Medulla oblongata (tissue), 1 donor: Measurements from ENCODE around the gene NCLN.
A peak's percentile ranks its signal among the peaks of the same experiment; 100 is the strongest.
"Not testable (repeated sequence)": the region's sequence is repeated elsewhere in the genome, so short reads cannot be mapped to it uniquely, and the experiment has no call there.

Experiments
- DNase-seq: peaks from one replicate; pipeline ENCODE4 v3.0.0-alpha.2; 2015; ENCODE audit errors: extremely low spot score

Gene NCLN

DNA sequence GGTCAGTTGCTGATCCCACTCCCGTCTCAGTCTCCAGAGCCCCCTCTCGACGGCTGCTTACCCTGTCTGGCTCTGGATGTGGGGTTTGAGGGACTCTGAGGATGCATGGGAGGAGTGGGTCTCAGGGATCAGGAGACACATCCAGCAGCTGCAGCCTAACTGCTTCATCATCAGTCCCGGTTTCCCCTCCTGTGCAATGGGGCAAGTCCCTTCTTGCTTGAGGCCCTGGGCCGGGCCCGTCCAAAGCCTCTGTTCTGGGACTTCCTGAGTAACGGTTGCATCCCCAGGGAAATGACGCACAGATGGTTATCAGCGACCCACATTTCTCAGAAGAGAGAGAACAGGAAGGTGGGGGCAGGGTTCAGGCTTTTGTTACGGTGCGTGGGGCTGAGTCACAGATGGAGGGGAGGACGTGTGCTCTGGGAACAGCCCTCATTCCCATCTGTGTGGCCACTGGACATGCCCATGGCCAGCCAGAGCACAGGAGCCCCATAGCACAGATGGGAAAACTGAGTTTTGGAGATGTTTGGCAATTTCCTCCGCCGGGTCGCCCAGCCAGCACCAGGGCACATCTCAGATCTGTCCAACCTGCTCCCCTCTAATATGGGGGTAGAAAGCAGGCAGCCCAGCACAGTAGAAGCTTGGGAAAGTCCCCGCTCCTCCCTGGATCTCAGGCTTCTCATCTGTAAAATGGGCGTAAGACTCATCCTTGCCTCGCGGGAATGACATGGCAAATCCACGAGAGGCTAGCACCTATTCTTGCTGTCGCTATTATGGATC lies 30.6 kb upstream of the NCLN start:
- DNase-seq = no peak

DNA sequence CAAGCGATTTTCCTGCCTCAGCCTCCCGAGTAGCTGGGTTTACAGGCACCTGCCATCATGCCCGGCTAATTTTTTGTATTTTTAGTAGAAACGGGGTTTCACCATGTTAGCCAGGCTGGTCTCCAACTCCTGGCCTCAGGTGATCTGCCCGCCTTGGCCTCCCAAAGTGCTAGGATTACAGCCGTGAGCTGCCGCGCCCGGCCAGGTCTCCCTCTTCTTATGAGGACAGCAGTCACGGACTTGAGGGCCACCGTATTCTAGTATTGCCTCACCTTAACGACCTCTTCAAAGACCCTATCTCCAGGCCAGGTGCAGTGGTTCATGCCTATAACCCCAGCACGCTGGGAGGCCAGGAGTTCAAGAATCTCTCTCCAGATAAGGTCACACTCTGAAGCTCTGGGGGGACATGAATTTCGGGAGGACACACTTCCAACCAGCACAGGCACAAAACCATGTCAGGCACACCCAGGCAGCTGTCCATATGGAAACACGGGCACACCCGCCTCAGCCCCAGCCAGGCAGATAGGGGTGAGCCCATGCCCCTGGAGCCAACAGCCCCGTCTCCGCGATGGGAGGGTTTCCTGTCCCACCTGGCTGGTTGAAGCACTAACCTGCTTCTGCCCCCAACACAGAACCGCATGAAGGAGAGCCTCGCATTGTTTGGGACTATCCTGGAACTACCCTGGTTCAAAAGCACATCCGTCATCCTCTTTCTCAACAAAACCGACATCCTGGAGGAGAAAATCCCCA lies 28.5 kb upstream of the NCLN start:
- no peak for DNase-seq

DNA sequence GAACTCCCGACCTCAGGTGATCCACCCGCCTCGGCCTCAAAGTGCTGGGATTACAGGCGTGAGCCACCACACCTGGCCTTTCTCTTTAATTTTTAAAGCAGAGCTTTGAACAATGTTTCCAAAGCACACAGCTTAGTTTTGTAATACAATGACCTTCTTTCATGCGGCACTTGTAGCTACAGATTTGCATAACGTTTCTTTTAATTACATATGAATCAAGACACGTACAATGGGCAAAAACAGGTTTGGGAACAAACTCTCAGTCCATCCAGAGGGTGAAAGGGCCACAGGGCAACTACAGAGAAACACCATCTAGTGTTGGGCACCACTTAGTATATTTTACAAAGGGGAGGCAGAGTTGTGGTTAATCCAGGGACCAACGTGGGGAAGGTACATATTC lies 26.2 kb upstream of the NCLN start:
- DNase-seq = no peak

DNA sequence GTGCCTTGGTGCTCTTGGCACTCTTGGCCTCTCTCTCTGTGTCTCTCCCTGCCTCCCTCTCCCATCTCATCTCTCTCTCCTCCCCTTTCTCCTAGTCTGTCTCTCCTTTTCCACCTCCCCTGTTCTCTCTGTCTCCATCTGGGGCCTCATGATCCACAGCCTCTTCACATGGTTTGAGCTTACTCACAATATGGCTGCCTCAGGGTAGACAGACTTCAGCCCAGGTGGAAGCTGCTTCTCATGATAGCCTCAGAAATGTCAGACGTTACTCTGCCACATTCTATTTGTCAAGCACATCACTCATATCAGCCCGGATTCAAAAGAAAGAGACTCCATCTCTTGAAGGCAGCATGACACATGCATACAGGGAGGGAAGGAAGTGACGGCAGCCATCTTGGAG lies 25.5 kb upstream of the NCLN start:
- DNase-seq = no peak

DNA sequence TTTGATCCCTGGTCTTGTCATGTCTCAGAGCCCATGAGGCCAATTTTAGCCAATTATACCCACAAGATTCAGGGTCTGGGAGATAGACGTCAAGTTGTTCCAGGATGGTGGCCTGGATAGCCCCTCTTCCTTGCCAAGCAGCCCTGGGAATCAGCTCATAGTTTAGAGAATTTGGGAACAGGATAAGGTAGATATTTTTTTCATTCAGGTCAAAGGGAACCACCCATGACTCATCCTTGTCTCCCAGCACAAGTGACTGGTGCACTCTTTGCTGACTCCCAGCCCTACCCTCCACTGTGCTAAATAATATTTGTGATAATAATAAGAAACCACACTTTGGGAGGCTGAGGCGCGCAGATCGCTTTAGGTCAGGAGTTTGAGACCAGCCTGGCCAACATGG lies 24.3 kb upstream of the NCLN start:
- no peak for DNase-seq

DNA sequence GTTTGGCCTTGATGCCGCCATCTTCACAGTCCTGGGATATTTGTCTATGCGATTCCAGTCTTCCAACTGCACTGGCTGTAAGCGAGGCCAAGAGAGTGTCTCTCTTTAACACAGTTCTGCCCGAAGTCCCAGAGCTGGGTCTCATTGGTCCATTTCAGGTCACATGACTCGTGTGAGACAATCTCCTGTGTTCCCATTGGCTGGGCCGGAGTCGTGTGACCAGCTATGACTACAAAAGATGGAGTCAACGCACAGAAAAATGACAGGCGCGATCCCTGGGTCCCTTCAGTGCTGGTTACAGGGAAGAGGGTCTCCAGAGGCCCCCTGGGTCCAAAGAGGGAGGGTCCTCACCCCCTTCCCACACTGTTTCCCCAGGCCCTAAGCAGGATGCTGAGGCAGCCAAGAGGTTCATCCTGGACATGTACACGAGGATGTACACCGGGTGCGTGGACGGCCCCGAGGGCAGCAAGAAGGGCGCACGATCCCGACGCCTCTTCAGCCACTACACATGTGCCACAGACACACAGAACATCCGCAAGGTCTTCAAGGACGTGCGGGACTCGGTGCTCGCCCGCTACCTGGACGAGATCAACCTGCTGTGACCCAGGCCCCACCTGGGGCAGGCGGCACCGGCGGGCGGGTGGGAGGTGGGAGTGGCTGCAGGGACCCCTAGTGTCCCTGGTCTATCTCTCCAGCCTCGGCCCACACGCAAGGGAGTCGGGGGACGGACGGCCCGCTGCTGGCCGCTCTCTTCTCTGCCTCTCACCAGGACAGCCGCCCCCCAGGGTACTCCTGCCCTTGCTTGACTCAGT lies 23.1 kb upstream of the NCLN start:
- no peak for DNase-seq

DNA sequence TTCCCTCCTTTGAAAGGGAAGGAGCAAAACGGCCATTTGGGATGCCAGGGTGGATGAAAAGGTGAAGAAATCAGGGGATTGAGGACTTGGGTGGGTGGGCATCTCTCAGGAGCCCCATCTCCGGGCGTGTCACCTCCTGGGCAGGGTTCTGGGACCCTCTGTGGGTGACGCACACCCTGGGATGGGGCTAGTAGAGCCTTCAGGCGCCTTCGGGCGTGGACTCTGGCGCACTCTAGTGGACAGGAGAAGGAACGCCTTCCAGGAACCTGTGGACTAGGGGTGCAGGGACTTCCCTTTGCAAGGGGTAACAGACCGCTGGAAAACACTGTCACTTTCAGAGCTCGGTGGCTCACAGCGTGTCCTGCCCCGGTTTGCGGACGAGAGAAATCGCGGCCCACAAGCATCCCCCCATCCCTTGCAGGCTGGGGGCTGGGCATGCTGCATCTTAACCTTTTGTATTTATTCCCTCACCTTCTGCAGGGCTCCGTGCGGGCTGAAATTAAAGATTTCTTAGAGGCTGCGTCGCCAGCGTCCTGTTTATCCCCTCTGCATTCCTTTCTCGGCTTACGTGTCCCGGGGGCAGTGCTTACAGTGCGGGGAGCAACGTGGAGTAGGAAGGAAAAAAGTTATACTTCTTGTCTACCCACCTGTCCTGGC lies 22.4 kb upstream of the NCLN start:
- peak; percentile 70 for DNase-seq

DNA sequence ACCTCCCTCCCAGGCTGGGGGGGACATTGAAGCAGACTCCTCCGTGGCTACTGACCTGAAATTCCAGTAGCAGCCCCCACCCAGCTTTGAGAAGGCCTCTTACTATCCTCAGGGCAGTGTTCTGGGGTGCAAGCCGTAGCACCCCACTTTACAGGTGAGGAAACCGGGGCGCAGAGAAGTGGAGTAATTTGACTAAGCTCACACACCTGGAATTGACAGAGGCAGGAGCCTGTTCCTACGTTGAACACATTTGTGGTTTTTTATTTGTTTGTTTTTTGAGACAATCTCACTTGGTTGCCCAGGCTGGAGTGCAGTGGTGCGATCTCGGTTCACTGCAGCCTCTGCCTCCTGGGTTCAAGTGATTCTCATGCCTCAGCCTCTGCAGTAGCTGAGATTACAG lies 21.8 kb upstream of the NCLN start:
- DNase-seq = no peak

DNA sequence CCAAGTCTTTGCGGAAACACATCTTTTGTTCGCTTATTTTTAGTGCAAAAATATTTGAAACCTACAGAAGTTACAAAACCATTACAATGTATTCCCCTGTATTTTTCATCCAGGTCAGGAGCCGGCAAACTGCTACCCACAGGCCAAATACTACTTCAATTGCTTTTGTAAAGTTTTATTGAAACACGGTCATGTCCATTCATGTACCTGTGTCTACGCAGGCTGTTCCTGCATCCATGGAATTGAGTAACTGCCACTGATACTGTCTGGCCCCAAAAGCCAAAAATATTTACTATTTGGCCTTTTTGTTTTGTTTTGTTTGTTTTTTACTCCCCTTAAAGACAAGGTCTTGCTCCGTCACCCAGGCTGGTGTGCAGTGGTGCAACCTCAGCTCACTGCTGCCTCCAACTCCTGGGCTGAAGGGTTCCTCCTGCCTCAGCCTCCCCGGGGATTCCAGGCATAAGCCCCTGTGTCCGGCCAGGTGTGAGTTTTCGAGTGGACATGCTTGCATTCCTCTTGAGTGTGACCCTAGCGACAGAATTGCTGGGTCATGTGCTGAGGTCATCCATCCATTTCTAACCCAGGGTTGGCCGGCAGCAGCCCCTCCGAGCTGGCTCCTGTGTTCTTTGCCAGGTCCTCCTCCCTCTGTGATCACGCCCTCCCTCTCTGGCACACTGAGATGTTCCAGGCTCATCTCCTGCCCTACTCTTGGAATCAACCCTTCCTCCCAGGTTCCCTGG lies 18.0 kb upstream of the NCLN start:
- DNase-seq = no peak

DNA sequence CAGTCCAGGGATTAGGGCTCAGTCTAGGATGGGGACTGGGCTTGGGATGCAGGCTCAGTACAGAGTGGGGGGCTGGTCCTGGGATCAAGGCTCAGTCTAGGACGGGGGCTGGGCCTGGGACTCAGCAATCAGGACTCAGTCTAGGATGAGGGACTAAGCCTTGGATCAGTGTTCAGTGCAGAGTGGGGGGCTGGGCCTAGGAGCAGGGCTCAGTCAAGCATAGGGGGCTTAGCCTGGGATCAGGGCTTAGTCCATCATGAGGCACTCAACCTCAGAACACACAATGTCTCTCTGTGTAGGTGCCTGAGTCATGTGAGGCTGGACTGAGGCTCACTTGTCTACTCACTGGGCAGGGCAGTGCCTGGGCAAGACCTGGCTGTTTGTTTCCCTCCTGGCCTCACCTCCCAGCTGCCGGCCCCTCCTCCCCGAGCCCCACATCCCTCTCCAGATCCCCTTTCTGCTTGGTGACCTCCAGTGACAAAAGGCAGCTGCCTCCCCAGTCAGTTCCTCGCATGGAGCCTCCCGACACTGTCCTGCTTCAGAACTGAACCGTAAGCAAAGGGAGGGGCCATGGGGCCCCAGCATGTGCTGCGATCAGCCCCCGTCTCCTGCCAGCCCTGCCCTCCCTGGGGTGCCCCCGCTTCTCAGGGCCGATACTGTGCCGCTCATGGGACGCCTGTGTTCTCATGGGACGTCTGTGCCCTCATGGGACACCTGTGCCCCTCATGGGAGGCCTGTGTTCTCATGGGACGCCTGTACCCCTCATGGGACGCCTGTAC lies 13.6 kb upstream of the NCLN start:
- no peak for DNase-seq

DNA sequence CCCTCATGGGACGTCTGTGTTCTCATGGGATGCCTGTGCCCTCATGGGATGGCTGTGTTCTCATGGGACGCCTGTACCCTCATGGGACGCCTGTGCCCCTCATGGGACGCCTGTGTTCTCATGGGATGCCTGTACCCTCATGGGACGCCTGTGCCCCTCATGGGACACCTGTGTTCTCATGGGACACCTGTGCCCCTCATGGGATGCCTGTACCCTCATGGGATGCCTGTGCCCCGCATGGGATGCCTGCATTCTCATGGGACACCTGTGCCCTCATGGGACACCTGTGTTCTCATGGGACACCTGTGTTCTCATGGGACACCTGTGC lies 13.1 kb upstream of the NCLN start:
- DNase-seq = not testable (repeated sequence)

DNA sequence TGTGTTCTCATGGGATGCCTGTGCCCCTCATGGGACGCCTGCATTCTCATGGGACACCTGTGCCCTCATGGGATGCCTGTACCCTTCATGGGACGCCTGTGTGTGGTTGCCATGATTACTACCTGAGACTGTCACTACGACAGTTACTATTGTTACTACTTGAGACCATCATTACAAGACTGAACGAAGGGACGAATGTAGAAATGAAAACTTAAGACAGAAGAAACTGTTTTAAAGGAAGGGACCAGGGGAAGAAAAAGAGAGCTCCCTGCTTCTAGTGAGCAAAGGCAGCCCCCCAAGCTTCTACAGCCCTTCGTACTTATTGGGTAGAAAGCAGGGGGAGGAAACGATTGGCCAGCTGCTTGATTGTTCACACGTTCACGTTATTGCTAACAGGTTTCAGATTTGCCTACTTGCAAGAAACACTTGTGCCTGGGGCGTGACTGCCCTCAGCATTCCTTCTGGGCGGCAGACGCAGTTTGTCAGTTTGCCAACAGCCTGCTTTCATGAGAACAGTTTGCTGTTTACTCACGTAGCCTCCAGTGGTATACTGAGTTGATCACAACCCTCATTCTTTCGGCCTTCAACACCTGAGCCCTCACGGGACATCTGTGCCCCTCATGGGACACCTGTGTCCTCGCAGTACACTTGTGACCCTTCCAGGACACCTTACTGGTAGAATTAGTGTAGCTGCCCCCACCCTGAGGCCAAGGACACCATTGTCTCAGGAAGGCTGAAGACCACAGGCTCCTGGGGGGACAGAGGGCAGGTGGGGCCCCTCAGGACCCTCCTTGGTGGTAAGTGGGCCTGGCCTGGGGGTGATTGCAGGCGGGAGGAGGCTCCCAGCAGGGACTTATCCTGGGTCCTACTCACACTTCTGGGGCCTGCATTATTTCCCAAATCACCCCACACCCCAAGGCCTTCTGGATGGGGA lies 9.7 kb upstream of the NCLN start:
- DNase-seq = no peak

DNA sequence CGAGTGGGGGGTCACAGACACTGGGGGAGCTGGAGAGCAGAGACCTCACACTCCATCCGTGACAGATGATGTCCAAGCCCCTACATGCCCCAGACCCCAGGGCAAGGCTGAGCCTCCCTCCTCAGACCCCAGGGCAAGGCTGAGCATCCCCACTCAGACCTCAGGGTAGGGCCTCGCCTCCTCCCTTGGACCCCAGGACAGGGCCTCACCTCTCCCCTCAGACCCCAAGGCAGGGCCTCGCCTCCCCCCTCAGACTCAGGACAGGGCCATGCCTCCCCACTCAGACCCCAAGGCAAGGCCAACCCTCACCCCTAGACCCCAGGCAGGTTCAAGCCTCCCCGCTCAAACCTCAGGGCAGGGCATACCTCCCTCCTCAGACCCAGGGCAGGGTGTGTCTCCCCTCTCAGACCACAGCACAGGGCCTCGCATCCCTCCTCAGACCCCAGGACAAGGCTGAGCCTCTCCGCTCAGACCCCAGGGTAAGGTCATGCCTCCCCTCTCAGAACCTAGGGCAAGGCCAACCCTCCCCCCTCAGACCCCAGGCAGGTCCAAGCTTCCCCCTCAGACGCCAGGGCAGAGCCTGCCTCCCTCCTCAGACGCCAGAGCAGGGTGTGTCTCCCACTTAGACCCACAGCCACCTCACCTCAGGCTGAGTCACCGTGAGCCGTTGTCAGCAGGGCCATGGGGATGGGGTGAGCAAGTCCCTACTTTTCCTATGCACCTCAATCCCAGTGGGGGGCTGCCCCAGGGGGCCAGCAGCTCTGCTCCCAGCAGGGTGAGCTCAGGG lies 8.8 kb upstream of the NCLN start:
- no peak for DNase-seq

DNA sequence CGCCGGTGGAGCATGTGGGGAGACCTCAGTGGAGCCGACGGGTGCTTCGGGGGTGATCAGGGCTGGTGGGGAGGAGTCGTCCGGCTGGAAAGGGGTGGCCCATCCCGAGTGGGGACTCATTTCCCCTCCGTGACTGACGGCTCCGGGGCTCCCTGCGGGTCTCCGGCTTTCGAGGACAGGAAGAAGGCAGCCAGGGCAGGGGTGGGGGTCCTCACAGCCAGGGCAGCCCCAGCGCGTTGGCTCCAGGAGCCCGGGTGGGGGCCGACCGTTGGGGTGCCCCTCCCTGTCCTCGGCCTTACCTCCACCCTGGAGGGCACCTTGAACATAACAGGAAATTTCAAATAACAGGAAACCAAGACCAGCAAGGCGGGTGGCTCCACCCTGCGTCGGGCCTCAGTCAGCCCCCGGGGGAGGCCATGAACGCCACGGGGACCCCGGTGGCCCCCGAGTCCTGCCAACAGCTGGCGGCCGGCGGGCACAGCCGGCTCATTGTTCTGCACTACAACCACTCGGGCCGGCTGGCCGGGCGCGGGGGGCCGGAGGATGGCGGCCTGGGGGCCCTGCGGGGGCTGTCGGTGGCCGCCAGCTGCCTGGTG lies 7.3 kb upstream of the NCLN start, which contains the start of gene S1PR4:
TSS of gene S1PR4 (plus strand) at position 393 of the 596 bp plus-strand sequence. CDS start at position 417, 24 bp downstream.
- DNase-seq = no peak

DNA sequence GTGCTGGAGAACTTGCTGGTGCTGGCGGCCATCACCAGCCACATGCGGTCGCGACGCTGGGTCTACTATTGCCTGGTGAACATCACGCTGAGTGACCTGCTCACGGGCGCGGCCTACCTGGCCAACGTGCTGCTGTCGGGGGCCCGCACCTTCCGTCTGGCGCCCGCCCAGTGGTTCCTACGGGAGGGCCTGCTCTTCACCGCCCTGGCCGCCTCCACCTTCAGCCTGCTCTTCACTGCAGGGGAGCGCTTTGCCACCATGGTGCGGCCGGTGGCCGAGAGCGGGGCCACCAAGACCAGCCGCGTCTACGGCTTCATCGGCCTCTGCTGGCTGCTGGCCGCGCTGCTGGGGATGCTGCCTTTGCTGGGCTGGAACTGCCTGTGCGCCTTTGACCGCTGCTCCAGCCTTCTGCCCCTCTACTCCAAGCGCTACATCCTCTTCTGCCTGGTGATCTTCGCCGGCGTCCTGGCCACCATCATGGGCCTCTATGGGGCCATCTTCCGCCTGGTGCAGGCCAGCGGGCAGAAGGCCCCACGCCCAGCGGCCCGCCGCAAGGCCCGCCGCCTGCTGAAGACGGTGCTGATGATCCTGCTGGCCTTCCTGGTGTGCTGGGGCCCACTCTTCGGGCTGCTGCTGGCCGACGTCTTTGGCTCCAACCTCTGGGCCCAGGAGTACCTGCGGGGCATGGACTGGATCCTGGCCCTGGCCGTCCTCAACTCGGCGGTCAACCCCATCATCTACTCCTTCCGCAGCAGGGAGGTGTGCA lies 6.6 kb upstream of the NCLN start:
- no peak for DNase-seq

DNA sequence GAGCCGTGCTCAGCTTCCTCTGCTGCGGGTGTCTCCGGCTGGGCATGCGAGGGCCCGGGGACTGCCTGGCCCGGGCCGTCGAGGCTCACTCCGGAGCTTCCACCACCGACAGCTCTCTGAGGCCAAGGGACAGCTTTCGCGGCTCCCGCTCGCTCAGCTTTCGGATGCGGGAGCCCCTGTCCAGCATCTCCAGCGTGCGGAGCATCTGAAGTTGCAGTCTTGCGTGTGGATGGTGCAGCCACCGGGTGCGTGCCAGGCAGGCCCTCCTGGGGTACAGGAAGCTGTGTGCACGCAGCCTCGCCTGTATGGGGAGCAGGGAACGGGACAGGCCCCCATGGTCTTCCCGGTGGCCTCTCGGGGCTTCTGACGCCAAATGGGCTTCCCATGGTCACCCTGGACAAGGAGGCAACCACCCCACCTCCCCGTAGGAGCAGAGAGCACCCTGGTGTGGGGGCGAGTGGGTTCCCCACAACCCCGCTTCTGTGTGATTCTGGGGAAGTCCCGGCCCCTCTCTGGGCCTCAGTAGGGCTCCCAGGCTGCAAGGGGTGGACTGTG lies 5.9 kb upstream of the NCLN start:
- DNase-seq = no peak
